ENCODE data around the gene LRRK2.

DNA sequence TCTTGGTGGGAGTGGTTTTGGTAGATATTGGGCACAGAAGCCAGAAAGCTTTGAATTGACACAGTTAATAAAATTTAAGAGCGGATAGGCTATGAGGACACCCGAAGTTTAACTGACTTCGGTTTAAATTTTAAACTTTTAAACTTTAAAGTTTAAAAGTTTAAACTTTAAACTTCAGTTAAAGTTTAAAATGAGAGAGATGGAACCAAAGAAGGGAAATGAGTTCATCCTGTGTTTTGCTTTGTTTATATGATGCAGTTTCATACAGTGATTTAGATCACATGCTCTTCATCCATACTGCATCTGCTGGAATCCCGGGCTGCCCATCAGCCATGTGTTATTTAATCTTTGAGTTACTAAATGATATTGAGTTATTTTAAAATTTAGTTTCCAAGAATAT lies 27.2 kb upstream of the LRRK2 start:
- TF ChIP-seq, protein P1, sequence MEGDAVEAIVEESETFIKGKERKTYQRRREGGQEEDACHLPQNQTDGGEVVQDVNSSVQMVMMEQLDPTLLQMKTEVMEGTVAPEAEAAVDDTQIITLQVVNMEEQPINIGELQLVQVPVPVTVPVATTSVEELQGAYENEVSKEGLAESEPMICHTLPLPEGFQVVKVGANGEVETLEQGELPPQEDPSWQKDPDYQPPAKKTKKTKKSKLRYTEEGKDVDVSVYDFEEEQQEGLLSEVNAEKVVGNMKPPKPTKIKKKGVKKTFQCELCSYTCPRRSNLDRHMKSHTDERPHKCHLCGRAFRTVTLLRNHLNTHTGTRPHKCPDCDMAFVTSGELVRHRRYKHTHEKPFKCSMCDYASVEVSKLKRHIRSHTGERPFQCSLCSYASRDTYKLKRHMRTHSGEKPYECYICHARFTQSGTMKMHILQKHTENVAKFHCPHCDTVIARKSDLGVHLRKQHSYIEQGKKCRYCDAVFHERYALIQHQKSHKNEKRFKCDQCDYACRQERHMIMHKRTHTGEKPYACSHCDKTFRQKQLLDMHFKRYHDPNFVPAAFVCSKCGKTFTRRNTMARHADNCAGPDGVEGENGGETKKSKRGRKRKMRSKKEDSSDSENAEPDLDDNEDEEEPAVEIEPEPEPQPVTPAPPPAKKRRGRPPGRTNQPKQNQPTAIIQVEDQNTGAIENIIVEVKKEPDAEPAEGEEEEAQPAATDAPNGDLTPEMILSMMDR (IDR thresholded peaks at IDR 0.05) = no peak
- TF ChIP-seq TCF7L2 (IDR thresholded peaks at IDR 0.05; ENCODE audit: low read depth, low read length) (no peak), POLR2AphosphoS5 (IDR thresholded peaks at IDR 0.05; ENCODE audit: low read depth, low read length) (no peak)
- TF ChIP-seq, protein P2, sequence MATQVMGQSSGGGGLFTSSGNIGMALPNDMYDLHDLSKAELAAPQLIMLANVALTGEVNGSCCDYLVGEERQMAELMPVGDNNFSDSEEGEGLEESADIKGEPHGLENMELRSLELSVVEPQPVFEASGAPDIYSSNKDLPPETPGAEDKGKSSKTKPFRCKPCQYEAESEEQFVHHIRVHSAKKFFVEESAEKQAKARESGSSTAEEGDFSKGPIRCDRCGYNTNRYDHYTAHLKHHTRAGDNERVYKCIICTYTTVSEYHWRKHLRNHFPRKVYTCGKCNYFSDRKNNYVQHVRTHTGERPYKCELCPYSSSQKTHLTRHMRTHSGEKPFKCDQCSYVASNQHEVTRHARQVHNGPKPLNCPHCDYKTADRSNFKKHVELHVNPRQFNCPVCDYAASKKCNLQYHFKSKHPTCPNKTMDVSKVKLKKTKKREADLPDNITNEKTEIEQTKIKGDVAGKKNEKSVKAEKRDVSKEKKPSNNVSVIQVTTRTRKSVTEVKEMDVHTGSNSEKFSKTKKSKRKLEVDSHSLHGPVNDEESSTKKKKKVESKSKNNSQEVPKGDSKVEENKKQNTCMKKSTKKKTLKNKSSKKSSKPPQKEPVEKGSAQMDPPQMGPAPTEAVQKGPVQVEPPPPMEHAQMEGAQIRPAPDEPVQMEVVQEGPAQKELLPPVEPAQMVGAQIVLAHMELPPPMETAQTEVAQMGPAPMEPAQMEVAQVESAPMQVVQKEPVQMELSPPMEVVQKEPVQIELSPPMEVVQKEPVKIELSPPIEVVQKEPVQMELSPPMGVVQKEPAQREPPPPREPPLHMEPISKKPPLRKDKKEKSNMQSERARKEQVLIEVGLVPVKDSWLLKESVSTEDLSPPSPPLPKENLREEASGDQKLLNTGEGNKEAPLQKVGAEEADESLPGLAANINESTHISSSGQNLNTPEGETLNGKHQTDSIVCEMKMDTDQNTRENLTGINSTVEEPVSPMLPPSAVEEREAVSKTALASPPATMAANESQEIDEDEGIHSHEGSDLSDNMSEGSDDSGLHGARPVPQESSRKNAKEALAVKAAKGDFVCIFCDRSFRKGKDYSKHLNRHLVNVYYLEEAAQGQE (IDR thresholded peaks at IDR 0.05; ENCODE audit: insufficient read depth in 1 of 2, low read depth in 2 of 2, low read length in 1 of 2) = no peak
